ENCODE measurements around the gene EHBP1L1.

DNA sequence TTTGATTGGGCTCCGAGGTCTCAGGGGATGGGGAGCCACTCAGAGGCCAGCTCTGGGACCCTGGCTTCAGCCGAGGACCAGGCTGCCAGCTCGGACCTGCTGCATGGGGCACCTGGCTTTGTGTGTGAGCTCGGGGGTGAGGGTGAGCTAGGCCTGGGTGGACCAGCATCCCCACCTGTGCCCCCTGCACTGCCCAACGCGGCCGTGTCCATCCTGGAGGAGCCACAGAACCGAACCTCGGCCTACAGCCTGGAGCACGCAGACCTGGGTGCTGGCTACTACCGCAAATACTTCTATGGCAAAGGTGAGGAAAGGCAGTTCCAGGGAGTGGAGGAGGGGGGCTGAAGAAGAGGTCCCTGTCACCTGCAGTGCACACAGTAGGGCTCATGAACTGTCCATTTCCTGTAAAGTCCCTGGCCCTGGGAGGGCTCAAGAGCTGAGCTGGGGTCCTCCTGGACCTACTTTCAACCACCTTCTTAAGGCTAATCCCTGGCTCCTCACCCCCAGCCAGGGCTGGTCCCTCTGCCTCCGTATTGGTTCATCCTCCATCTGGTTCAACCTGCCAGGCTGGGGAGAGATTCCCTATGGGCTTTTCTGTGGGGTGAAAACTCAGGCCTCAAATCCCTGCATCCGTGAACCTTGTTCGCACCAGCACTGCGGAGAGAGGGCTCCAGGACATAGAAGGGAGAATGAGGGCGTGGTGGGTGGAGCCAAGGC lies 65.6 kb downstream of the EHBP1L1 start:
- TF ChIP-seq, protein P1, sequence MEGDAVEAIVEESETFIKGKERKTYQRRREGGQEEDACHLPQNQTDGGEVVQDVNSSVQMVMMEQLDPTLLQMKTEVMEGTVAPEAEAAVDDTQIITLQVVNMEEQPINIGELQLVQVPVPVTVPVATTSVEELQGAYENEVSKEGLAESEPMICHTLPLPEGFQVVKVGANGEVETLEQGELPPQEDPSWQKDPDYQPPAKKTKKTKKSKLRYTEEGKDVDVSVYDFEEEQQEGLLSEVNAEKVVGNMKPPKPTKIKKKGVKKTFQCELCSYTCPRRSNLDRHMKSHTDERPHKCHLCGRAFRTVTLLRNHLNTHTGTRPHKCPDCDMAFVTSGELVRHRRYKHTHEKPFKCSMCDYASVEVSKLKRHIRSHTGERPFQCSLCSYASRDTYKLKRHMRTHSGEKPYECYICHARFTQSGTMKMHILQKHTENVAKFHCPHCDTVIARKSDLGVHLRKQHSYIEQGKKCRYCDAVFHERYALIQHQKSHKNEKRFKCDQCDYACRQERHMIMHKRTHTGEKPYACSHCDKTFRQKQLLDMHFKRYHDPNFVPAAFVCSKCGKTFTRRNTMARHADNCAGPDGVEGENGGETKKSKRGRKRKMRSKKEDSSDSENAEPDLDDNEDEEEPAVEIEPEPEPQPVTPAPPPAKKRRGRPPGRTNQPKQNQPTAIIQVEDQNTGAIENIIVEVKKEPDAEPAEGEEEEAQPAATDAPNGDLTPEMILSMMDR (optimal IDR thresholded peaks at IDR 0.05 in 1 of 3, IDR thresholded peaks at IDR 0.05 in 1 of 3, conservative IDR thresholded peaks at IDR 0.05 in 1 of 3; ENCODE audit: extremely low read depth in 1 of 3, insufficient read depth in 2 of 3, low read length in 3 of 3): no peak
- no peak for TF ChIP-seq EZH2 (IDR thresholded peaks at IDR 0.05; ENCODE audit: low read length)
